ENCODE measurements around the gene PHF21B. TPM values are rescaled to one million over a fixed set of nuclear protein-coding genes. Genes with fewer than 3 reads are reported as not detected.
"Not testable (repeated sequence)": the region's sequence is repeated elsewhere in the genome, so short reads cannot be mapped to it uniquely, and the experiment has no call there.

The PHF21B gene
- total RNA-seq, 1 donor, result under 0.01 TPM

DNA sequence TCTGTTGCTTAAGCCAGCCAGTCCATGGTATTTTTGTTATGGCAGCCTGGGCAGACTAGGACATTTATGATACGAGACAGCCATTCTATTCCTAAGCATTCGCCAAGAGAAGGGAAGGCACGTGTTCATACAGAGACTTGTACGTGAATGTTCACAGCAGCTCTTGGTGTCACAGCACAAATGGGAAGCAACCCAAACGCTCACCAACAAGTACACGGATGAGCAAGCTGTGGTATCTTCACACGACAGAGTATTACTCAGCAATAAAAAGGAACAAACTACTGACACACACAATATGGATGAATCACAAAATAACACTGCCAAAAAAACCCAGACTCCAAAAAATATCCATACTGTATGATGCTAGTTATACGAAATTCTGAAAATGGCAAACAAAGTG, 85.1 kb downstream of the PHF21B start:
- no peak for DNase-seq (ENCODE audit: low read depth in 2 of 3, low spot score in 2 of 3)

DNA sequence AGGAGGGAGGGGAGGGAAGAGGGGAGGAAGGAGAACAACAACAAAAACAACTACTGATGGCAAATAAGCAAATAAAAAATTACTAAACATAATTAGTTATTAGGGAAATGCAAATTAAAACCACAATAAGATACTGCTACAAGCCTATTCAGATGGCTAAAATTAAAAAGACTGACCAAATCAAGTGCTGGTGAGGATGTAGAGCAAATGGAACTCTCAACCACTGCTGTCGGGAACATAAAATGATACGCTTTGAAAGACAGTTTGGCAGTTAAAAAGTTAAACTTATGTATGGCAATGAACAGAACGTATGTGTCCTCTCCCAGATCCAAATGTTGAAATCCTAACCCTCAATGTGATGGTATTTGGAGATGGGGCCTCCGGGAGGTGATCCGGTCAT, 85.7 kb downstream of the PHF21B start:
- no peak for DNase-seq (ENCODE audit: low read depth in 2 of 3, low spot score in 2 of 3)

DNA sequence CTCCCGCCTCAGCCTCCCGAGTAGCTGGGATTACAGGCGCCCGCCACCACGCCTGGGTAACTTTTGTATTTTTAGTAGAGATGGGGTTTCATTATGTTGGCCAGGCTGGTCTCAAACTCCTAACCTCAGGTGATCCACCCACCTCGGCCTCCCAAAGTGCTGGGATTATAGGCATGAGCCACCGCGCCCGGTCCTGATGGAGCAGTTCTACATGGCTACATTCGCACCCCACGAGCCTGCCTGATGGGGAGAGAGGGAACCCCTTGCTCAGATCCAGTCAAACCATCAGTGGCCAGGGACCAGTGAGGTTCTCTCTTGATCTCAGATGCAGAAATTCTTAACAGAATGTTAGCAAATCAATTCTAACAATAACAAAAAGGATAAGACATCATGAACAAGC, 88.0 kb downstream of the PHF21B start:
- DNase-seq (ENCODE audit: low read depth in 2 of 3, low spot score in 2 of 3), result not testable (repeated sequence)

DNA sequence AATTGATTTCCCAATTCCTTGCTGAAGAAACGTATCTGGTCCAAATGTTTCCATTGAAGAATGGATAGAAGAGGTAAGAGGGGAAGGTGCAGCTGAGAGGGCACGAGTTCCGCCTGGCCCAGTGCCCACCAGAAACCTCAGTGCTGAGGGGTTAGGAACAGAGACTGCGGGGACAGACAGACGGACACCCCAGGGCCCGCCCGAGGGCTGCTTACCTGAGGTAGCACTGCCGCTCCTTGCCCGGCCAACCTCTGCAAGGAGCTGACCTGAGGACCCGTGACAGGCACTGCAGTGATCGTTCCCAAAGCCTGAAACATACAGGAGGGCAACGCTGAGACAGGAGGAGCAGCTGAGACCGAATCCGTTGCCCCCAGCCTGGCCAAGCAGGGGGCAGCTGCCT, 89.6 kb downstream of the PHF21B start:
- DNase-seq (ENCODE audit: low read depth in 2 of 3, low spot score in 2 of 3), result no peak

DNA sequence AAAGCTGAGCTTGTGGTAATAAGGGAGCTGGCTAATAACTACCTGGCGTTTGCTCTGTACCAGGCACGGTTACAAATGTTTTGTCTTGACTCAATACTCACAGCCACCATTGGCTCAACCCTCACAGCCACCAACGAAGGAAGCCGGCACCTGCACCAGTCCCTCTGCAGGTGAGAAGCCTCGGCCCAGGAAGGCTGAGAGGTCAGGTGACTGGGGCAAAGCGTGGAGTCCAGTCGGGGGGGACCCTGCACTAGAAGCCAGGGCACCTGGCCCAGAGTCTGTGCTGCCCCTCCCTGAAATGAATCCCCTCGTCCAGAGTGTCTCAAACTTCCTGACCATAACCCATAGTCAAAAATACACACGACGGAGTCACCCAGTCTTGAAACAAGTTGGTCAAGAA, 90.1 kb downstream of the PHF21B start:
- no peak for DNase-seq (ENCODE audit: low read depth in 2 of 3, low spot score in 2 of 3)

DNA sequence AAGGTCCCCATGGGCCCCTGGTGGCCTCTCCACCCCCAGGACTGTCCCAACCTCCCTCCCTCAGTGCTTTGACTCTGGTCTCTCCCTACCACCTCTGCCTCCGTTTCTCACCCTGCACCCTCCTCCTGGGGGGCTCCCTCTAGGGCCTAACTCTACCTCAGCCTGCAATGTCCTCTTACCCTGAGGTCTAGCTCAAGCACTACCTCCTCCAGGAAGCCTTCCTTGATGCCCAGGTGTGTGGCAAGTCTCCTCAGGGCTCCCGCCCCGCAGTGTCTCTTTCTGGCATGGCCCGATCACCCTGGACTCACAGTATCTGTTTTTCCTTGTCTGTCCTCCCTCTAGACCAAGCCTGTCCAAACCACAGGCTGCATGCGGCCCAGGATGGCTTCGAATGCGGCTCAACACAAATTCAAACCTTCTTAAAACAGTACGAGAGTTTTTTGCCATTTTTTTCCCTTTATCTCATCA, 90.8 kb downstream of the PHF21B start:
- DNase-seq (ENCODE audit: low read depth in 2 of 3, low spot score in 2 of 3), result no peak

DNA sequence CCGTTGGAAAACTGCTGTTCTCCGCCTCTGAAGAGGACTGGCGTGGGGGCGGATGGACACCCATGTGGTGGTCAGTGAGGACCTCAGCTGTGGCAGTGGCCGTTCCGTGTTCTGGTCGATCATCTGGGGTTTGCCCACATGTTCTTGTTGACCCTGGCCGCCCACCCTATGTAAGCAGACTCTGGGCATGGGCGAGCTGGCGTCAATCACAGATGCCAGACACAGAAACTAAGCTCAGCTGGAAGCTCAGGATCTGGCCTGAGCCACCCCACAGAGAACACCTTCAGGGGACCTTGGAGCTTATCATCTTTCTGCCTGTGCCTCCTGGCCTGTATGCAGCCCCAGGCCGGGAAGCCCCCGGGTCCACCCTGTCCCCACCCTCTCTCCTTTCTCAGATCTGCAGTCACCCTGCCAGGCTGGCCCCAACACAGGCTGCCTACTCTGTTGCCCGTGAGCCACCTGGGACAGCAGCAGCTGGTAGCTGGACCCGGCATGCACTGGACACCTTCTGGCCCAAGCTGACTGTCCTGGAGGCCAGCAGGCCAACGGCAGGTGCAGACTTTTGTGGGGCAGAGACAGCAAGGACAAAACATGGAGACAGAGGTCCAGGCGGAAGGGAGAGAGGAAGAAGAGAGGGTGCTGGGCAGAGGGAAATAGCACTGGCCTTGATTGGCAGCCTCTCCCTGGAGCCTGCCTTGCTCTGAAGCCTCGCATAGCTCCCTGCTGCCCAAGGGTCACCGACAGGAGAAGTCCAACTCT, 91.5 kb downstream of the PHF21B start:
- DNase-seq (ENCODE audit: low read depth in 2 of 3, low spot score in 2 of 3), result no peak

DNA sequence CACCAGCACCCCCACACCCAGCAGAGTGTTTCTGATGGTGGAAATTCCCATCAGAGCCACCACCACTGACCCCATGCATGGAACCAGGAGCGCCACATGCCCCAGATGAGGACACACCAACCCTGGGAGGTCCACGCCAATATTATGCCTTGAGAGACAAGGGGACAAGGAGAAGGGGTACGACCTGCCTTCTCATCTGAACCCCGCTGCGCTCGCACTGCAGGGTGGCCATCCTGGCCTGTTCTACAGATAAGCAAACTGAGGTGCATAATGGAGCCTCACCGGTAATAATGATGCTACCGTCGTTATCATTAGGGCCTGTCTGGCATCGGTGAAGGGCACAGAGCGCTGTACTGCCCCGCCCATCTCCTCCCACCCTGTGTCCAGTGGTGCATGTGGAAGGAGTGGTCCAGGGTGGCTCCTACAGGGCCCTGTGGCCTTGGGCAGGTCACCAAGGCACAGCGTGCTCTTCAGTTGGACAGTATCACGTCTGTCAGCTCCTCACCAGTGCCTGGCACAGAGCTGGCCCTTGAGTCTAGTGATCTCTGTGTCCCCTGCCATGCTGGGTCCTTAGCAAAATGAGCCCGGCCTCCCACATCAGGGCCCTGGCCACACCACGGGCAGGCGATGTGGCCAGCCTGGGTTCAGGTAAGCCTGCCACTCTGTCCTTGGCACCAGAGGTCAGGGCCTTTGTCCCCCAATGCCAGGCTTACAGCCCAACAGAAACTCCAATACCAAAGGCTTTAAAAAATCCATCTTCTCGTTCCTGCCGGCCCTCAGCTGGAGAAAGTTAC, 92.2 kb downstream of the PHF21B start:
- no peak for DNase-seq (ENCODE audit: low read depth in 2 of 3, low spot score in 2 of 3)

DNA sequence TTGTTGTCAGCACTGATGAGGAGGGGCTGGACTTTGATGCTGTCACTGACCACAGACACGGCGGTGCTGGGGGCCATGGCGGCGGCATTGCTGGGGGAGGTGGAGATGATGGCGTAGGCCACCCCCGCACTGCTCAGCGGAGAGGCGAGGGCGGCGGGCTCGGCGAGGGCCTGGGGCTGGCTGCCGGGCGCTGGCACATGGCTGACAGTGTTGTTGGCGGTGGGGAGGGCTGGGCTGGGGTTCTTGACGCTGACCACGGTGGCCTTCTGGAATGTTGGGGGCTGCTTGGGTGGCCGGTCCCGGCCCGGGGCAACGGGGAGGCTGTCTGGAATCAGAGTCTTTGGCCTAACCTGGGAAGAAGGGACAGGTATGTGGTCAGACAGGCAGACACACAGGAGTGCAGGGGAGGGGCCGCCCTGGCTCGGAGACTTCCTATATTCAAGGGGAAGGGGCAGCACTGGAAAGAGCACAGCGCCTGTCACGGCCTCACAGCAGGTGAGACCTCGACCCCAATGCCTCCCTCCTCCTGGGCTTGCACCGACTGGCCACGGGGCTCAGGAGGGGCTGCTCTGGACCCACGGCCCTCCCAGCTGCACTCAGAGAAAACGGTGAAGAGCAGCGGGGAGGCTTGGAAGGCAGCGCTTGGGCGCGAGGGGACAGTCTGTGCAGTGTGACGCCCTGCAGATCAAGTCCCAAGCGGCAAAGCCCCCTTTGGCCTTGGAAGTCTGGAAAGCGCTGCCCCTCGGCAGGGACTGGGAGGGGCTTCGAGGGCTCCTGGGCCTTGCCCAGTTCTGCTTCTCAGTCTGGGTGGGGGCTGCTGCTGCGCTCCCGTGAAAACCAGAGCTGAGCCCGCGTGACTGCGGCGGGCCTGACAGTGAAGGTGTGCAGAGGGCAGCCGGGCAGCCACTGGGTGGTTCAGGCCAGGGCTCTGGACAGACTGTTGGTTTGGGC, 93.2 kb downstream of the PHF21B start:
- DNase-seq (ENCODE audit: low read depth in 2 of 3, low spot score in 2 of 3), result no peak

DNA sequence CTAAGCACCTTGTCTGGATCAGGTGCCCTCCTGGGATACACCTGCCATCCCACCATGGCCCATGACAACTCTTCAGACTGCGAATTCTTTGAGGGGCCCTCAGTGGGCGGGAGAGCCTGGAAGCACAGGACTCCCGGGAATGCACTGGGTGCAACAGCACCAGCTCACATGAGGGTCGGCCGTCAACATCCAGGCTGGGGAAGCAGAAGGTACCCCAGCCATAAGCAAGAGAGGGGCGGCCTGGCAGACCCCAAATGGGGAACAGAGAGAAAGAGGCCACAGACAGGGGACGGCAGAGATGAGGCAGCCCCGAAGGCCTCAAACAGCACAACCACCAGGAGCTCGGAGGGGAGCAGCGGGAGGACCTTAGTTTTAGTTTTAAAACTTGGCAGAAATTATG, 94.4 kb downstream of the PHF21B start:
- no peak for DNase-seq (ENCODE audit: low read depth in 2 of 3, low spot score in 2 of 3)

DNA sequence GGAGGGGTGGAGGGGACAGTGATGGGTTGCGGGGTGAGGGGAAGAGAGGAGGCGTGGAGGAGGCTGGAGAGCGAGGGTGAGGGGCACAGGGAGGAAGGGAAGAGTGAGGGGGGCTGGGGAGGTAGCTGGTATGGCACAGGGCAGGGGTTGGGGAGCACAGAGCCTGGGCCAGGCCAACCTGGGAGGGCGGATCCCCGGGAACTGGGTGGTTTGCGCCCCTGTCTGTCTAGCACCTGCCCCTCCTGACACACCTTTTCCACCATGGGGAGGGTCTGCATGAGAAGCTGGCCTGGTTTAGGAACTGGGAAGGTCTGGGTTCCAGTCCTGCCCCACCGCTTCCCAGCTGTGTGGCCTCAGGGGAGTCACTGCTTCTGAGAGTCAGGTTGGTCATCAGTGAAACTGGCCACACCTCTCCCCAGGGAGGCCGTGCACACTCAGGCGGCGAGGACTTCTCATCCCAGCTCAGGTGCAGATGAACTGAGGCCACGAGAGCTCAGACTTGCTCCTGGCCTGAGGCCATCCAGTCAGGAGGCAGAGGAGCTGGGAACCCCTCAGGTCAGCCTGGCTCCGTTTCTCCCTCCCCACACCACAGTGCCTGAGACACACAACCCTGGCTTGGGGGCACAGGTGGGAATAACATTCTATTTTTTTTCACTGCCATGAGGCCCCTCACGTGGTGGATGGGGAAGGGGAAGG, 95.6 kb downstream of the PHF21B start:
- DNase-seq (ENCODE audit: low read depth in 2 of 3, low spot score in 2 of 3), result no peak

DNA sequence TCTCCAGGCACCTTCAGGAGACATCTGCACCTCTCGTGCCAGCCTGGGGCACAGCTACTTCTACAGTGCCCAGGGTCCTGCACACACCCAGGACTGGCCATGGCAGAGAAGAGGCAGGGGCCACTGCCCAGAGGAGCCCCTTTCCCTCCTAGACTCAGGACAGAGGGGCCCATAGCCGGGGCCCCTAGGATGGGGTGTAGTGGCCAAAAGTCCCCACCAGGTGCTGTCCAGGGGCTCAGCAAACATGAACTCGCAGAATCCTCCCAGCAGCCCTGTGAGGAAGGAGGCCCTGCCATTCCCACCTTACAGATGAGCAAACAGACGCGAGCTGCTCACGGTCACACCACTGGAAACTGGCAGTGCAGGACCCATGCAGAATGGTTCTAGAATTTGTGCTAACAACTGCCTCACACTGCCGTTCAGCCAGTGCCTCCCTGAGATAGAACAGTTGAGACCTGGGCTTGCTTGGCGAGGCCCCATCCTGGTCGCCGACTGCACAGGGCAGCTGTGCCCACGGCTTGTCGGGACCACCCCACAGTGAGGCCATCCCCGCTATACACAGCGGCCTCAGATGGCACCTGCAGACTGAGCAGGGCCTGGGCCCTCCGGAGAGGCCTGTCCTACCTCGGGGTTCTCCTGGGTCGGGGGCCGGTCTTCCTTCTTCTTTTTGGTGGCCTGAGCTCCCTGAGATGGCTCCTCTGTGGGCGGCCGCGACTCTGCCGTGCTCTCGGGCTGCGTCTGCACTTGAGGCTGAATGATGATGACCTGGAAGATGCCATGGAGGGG, 96.4 kb downstream of the PHF21B start:
- no peak for DNase-seq (ENCODE audit: low read depth in 2 of 3, low spot score in 2 of 3)

DNA sequence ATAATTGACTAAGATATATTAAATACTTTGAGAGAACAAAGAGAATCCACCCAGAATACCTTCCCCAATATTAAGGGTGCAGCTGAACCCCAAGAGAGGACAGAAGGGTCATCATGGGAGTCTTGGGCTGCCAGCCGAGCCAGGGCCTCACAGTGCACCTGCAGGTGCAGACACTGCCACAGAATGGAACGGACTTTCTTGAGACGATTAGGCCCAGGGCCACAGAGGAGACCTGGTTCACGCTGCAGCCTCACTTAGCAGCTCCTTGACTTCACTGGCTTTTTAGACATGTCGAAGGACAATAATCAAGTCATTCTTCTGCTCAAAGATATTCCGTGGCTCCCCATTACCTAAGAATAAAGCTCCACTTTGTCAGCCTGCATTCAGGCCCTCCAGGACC, 100.6 kb downstream of the PHF21B start:
- no peak for DNase-seq (ENCODE audit: low read depth in 2 of 3, low spot score in 2 of 3)

DNA sequence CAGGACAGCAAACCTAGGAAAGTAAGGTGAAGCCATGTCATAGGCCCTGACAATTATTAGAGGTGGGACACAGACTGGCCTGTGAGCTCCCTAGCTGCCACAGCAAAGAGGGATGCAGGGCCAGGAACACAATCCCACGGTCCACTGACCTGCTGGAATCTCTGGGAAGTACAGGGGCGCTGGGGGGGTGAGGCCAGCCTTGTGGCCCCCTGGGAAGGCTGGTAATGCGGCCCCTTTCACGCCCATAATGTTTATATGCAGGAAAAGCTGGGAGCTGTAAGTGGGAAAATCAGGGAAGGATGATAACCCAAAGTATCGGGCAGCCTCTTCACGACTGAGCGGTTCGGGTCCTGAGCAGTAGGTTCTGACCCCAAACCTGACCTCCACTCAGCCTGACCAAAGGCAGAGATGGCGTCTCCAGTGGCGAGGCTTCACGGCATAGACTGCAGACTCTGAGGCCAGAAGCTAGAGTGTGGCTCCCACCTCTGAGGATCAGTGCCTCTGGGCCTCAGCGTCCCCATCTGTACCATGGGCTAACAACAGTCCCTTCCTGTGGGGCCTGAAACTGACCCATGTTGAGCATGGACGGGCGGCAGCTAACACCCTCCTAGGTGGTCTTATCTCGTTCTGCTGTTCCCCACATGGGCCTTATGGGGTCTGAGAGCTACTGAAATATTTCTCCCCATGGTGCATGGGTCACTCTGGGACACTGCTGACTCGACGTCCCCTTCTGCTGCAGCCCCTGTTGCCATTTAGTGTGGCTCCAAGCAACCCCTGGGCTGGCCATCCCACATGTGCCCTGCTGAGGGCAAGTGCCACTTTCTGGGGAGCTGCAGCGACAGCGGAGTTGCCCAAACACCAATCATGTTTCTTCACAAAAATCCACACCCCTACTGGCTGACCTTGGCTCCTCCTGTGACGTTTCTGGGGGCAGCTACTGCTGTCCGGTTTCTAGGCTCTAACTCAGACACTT, 101.8 kb downstream of the PHF21B start:
- DNase-seq (ENCODE audit: low read depth in 2 of 3, low spot score in 2 of 3), result no peak

DNA sequence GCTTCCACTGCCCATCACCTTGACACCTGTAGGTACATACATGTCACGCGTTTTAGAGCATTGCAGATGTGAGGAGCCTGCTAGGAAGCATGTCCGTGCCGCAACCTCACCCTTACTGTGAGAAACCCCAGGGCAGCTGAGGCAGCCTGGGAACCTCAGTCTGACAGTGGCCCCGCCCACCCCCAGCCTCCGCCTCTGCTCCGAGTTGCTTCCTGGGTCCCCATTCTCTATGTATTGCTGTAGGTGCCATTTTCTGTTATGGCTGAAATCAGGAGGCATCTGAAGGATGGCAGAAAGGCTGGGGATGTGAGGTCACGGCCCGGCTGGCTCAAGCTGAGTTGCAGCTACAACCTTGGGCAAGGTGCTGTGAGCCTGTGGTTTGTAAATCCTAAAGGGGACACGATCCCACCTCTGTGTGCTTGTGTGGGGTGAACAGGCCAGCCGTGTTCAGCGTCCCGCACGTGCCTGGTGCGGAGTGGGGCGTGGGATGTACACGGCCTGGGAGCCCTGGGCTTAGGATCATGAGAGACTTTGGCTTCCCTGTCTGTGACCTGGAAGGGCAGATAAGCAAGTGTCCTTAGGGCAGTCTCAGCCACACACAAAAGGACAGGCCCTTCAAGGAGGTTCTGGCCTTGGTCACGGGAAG, 102.7 kb downstream of the PHF21B start:
- DNase-seq (ENCODE audit: low read depth in 2 of 3, low spot score in 2 of 3), result no peak

DNA sequence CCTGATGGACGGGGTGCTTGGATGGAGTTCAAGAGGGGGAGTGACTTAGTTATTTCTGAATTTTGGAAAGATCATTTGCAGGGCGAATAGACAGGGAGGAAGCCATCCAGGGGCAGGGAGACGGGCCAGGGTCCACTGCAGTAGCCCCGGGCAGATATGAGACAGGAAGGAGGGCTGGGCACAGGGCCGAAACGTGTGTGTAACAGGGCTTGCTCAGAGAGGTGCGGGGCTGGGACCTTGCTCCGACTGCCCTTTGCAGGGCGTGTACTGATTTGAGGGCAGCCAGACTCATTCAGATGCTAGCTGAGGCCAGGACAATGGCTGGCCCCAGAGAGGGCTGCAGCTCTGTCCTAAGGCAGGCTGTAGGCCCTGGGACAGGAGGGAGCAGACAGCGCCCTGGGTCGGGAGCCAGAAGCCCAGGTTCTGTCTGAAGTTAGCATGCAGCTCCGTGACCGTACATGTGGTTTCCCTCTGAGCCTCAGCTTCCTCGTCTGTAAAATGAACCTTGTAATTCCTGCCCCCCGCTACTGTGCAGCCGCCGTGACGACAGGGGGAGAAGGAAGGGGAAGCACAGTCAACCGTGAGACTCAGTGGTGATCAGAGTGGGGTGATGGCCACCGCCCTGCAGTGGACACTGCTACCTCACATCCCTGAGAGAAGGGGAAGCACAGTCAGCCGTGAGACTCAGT, 103.4 kb downstream of the PHF21B start:
- no peak for DNase-seq (ENCODE audit: low read depth in 2 of 3, low spot score in 2 of 3)

DNA sequence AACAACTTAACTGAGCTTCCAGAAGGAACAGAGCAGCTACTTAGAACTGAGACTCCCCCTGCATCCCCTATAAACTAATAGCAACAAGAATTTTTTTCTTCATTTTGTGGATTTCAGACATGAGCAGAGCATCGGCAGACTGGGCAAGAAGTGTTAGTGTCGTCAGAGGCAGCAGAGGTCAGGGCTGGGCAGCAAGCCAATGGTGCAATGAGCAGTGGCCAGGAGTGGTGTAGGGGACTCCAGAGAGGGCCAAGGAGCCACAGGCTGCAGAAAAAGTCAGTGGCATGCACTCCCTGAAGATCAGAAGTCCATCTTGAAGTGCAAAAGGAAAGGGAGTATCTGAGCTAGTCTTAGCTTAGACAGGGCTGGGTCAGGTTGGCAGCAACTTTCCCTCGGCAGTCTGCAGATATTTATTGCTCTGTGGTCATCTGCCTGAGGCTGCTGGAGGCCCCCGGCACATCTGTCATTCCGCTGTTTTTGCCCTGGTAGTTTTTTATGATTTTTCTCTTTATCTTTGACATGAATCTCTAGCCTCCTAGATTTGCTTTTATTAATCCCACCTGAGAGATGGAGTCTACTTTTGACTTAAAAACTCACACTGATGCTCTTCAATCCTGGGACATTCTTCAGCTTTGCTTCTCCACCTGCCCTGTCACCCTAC, 105.2 kb downstream of the PHF21B start:
- DNase-seq (ENCODE audit: low read depth in 2 of 3, low spot score in 2 of 3), result not testable (repeated sequence)
